ENCODE data around the gene TRPM1. TPM values are rescaled to one million over a fixed set of nuclear protein-coding genes. Genes with fewer than 3 reads are reported as not detected.

Gene TRPM1
- total and polyA plus RNA-seq, 7 donors: 0.03 TPM; not detected in 6

- H3K27me3 ChIP-seq (ENCODE audit: insufficient read depth in 3 of 3, low read length in 2 of 3): peaks cover 0 to 2% (median 0%) of the 10 kb centered on the region in 3 donors
- ATAC-seq: no peak
- no peak for DNase-seq
- intact Hi-C loops (cut with DNase I): no loop called here
- H3K27ac ChIP-seq: no peak overlapping the region
- no peaks in the 10 kb centered on the region for H3K4me1 ChIP-seq
- 83 to 91% (median 89%) methylated on average over 6 of the region's 6 CpGs for WGBS, 3 donors
- no peaks in the 10 kb centered on the region for H3K36me3 ChIP-seq (ENCODE audit: insufficient read depth in 1 of 2, low read depth in 1 of 2)
- no peak for TF ChIP-seq CTCF (IDR thresholded peaks at IDR 0.05)
- H3K9me3 ChIP-seq: no peaks in the 10 kb centered on the region
- no peak overlapping the region for H3K4me3 ChIP-seq
Measured at GRCh38 chr15:31058236-31058962, 43.1 kb downstream of the TRPM1 start.

- Histone ChIP-seq H3K9me3 (no peaks in the 10 kb centered on the region), H3K27me3 (ENCODE audit: insufficient read depth in 3 of 3, low read length in 2 of 3) (peaks cover 0 to 2% (median 0%) of the 10 kb centered on the region in 3 donors), H3K36me3 (ENCODE audit: insufficient read depth in 1 of 2, low read depth in 1 of 2) (no peaks in the 10 kb centered on the region), H3K4me1 (no peaks in the 10 kb centered on the region), H3K27ac (no peak overlapping the region), H3K4me3 (no peak overlapping the region)
- ATAC-seq: no peak
- intact Hi-C loops (cut with DNase I): no loop called here
- WGBS, 3 donors: 72 to 87% (median 77%) methylated on average over 3 of the region's 3 CpGs
- TF ChIP-seq CTCF (IDR thresholded peaks at IDR 0.05): no peak
- no peak for DNase-seq
Measured at GRCh38 chr15:31051496-31052080, 49.9 kb downstream of the TRPM1 start.

GRCh38 chr15:31050953-31051352 lies 50.6 kb downstream of the TRPM1 start:
- 76 to 86% (median 84%) methylated on average over 10 of the region's 10 CpGs for WGBS, 3 donors
- H3K36me3 ChIP-seq (ENCODE audit: insufficient read depth in 1 of 2, low read depth in 1 of 2): no peaks in the 10 kb centered on the region
- ATAC-seq (no peak), DNase-seq (no peak)
- no peak overlapping the region for H3K4me3 ChIP-seq
- no peak for TF ChIP-seq CTCF (IDR thresholded peaks at IDR 0.05)
- intact Hi-C loops (cut with DNase I): no loop called here
- H3K9me3 ChIP-seq: no peaks in the 10 kb centered on the region
- H3K27me3 ChIP-seq (ENCODE audit: insufficient read depth in 3 of 3, low read length in 2 of 3): peaks cover 0 to 2% (median 0%) of the 10 kb centered on the region in 3 donors
- H3K27ac ChIP-seq: no peak overlapping the region
- no peaks in the 10 kb centered on the region for H3K4me1 ChIP-seq

- H3K4me3 ChIP-seq: no peak overlapping the region
- no peak overlapping the region for H3K27ac ChIP-seq
- TF ChIP-seq CTCF (IDR thresholded peaks at IDR 0.05): no peak
- no peak for DNase-seq
- intact Hi-C loops (cut with DNase I): loop anchor here in 1 of 2 donors (5.0 kb wide), 1 partner anchor 52 kb away; the partner anchor contains the start of gene TRPM1
- no peaks in the 10 kb centered on the region for H3K27me3 ChIP-seq (ENCODE audit: insufficient read depth in 3 of 3, low read length in 2 of 3)
- no peaks in the 10 kb centered on the region for H3K9me3 ChIP-seq
- no peaks in the 10 kb centered on the region for H3K4me1 ChIP-seq
- ATAC-seq: no peak
- 69 to 74% (median 70%) methylated on average over 12 of the region's 12 CpGs for WGBS, 3 donors
- H3K36me3 ChIP-seq (ENCODE audit: insufficient read depth in 1 of 2, low read depth in 1 of 2): no peaks in the 10 kb centered on the region
Measured at GRCh38 chr15:31049682-31050615, 51.6 kb downstream of the TRPM1 start.
